Measurements from ENCODE around the gene IL17RD. TPM values are rescaled to one million over a fixed set of nuclear protein-coding genes. Genes with fewer than 3 reads are reported as not detected.
"Not testable (repeated sequence)": the region's sequence is repeated elsewhere in the genome, so short reads cannot be mapped to it uniquely, and the experiment has no call there.

The IL17RD gene
- polyA plus RNA-seq, 3 donors: 50.0 to 55.1 (median 53.1) TPM

- no peak for DNase-seq
These were observed 69.8 kb downstream of the IL17RD start for GRCh38 chr3:57095363-57095762.

- no peak for DNase-seq
These were observed 70.6 kb downstream of the IL17RD start for GRCh38 chr3:57094575-57094974.

- DNase-seq: no peak
These were observed 71.1 kb downstream of the IL17RD start for GRCh38 chr3:57093971-57094535.

DNA sequence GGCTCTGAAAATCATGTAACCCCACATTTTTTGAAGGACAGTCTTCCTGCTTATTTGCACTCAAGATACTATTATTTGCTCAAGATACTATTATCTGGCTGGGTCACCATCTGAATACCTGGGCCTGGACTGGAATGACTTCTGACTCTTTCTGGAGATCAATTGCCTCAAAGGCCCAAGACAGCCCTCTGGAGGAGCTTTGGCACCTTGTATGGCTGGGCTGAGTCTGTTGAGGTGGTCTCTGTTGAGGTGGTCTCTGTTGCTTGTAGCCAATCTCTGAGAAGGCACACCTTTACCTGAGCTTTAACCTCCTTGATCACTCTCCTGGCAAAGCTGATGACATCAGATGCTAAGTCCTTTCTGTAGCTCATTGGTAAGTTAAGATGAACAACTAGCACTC lies 71.7 kb downstream of the IL17RD start:
- no peak for DNase-seq

GRCh38 chr3:57091521-57092273 lies 73.5 kb downstream of the IL17RD start:
- no peak for DNase-seq

DNA sequence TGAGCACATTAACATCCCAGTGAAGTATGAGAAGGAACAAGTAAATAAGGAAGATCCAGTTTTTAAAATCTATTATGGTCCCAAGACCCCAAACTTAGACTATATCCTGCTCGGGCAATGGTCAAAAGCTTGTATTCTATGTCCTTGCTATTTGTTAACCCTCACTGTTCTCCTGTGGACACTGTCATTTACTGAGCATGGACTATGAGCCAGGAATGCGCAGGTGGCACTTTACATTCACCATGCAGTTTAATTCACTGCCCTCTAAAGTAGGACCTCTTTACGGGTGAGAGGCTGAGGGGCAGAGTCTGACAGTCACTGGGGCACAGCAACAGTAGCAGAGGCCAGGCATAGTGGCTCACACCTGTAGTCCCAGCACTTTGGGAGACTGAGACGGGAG lies 76.1 kb downstream of the IL17RD start:
- no peak for DNase-seq

DNA sequence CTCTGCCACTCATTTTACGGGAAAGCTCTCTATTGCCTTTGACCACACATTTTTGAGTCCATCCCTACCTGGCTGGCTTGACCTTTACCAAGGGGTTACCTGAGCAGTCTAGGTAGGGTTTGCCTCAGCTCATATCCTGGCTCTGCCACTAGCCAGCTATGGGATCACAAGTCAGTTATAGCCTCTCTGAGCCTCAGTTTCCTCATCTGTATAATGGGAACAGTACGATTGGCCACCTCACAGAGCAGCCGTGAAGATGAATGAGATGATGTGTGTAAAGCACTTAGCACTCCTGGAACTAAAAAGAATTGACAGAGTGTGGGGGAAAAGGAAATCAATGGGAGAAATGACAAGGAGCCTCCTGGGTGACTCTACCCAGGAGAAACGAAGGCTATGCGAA lies 76.7 kb downstream of the IL17RD start:
- no peak for DNase-seq

GRCh38 chr3:57087361-57088092 lies 77.6 kb downstream of the IL17RD start:
- DNase-seq: no peak

GRCh38 chr3:57086201-57086600 lies 79.0 kb downstream of the IL17RD start:
- no peak for DNase-seq

- DNase-seq: no peak
These were observed 79.9 kb downstream of the IL17RD start for GRCh38 chr3:57085211-57085610.

DNA sequence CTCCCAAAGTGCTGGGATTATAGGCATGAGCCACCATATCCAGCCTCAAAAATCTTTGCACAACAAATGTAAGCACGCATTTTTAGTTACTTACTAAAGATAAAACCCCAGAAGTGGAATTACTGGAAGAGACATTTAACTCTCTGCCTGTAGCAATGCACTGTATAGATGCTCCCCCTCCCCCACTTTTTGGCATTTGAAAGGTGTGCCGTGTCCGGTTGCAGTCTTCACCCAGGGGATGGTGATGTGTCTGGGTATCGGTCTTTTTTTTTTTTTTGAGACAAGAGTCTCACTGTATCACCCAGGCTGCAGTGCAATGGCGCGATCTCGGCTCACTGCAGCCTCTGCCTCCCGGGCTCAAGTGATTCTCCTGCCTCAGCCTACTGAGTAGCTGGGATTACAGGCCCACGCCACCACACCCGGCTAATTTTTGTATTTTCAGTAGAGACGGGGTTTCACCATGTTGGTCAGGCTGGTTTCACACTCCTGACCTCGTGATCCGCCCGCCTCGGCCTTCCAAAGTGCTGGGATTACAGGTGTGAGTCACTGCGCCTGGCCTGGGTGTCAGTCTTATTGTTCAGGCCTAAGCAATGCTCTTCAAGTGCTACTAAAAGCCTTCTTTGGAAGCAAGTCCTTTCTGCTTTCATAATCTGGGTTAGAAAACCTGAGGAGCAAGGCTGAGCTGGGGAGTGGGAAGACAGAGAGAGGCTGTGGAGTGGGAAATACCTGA lies 81.7 kb downstream of the IL17RD start:
- not testable (repeated sequence) for DNase-seq

GRCh38 chr3:57082481-57082880 lies 82.7 kb downstream of the IL17RD start:
- DNase-seq: no peak

- DNase-seq: no peak
These were observed 84.0 kb downstream of the IL17RD start for GRCh38 chr3:57081173-57081572.

DNA sequence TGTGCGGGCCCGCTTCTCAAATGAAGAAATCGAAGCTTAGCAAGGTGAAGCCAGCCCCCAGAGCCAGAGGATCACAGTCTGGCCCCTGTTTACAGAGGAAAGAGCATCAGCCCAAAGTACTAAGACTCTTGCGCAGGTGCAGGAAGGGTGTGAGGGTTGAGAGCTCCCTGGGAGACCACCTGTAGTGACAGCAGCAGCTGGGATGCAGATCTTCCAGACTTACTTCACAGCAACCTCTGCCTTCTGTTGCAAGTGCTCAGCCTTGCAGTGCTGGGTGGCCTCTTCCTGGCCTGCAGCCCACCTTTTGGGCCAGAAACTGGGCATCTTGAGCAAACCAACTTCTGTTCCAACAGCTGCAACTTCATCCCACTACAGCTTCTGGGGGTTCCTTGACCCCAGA lies 85.0 kb downstream of the IL17RD start:
- DNase-seq: no peak

DNA sequence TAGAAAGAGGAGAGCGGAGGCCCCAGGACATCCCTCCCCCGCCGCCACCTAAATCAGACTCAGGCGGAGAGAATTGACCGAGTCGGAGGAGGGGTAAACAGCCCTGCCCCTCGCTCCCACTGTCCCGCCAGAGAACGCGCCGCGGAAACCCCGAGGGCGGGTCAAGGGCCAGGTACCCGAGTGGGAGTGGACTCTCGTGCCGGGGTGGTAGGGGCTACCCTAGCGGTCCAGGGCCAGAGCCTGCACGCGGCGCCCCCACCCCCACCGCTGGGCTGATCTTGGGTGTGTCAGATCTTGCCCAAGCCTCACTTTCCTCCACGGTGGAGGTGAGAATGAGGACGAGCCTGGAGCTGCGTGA lies 85.7 kb downstream of the IL17RD start:
- no peak for DNase-seq

GRCh38 chr3:57078635-57079473 lies 86.3 kb downstream of the IL17RD start:
- peak; percentile 57 for DNase-seq

GRCh38 chr3:57078344-57078634 lies 86.9 kb downstream of the IL17RD start:
- peak; percentile 57 for DNase-seq

- no peak for DNase-seq
These were observed 87.4 kb downstream of the IL17RD start for GRCh38 chr3:57077630-57078343.

DNA sequence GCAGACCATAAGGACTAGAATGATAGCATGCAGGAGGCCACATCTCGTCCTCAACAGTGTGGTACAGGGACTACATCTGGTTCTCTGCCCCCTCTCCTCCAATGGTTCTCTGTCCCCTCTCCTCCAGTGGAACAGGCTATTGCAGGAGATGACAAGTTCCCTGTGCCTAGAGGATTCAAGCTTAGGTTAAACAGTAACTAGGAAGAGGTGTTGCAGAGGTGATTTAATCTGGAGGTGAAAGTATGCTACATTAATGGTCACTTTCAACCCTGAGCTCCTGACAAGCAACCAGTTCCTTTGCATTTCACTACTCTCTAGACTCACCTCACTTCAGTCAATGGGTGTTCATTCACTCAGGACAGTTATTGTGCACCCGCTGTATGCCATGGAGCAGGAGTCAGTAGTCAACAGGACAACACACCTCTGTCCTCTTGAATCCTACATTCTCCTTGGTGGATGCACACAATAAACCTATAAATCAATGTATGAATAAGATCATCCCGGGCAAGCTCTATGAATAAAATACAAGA lies 88.7 kb downstream of the IL17RD start:
- DNase-seq: no peak

DNA sequence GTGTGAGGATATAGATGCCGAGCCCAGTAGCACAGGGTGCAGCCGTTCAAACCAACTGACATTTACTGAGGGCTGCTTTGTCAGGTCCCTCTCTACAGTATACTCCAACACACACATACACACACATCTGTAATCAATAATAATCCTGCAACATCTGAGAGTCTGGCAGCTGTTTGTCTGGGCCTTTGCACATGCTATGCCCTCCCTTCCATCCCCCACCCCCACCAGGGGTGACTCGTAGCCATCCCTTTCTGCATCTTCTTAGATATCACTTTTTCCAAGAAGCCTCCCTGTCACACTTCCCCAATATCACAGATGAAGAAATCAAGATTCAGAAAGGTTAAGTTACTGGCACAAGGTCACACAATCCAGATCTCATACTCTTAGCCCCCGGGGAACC lies 91.0 kb downstream of the IL17RD start:
- DNase-seq: no peak

- DNase-seq: no peak
These were observed 91.5 kb downstream of the IL17RD start for GRCh38 chr3:57073628-57074027.
